K562 (cell line): ENCODE results near the gene ARMC8. TPM values are rescaled to one million over a fixed set of nuclear protein-coding genes. Genes with fewer than 3 reads are reported as not detected.
A peak's percentile ranks its signal among the peaks of the same experiment; 100 is the strongest.

Experiments used
- JUN ChIP-seq, 2 experiments: sonication (generic) in 1 of 2; formaldehyde crosslinking in 1 of 2; IDR thresholded peaks; 2 replicates each; pipeline versions ENCODE4 v1.6.1 to v1.8.0; 2012 to 2022; ENCODE audit warnings: borderline replicate concordance in 2 of 2, mild to moderate bottlenecking in 2 of 2, improper control_type of control experiment in 1 of 2, low read depth in 1 of 2, low read length in 1 of 2, missing genetic modification reagents in 1 of 2
- MEF2A ChIP-seq: IDR thresholded peaks from 2 replicates; pipeline ENCODE4 v1.6.1; 2011; ENCODE audit warnings: low read depth, mild to moderate bottlenecking, low read length, moderate library complexity; ENCODE audit not compliant: control insufficient read depth
- NEUROD1 ChIP-seq: fragments of 150-350 bp; IDR thresholded peaks from 2 replicates; pipeline ENCODE4 v1.6.1; 2014; ENCODE audit warnings: borderline replicate concordance, low read length, low read depth; ENCODE audit not compliant: partially characterized antibody
- NFXL1 ChIP-seq: fragments of 450-650 bp; formaldehyde crosslinking; IDR thresholded peaks from 2 replicates; pipeline ENCODE4 v1.4.0; 2021; ENCODE audit warnings: mild to moderate bottlenecking
- NR4A1 ChIP-seq, 2 experiments: fragments of 250-450 bp in 1 of 2; fragments of 450-650 bp in 1 of 2; sonication (Bioruptor Pico) in 1 of 2; IDR thresholded peaks; 2 replicates each; pipeline versions ENCODE4 v1.4.0 to v1.6.1; 2016 to 2020; ENCODE audit warnings: mild to moderate bottlenecking in 2 of 2, missing compliant biosample characterization in 1 of 2, missing genetic modification characterization in 1 of 2, moderate library complexity in 1 of 2
- POLR2B ChIP-seq: fragments of 450-650 bp; IDR thresholded peaks from 2 replicates; pipeline ENCODE4 v1.6.1; 2018; ENCODE audit warnings: low read depth; ENCODE audit not compliant: partially characterized antibody
- RAD51 ChIP-seq: fragments of 450-650 bp; IDR thresholded peaks from 2 replicates; pipeline ENCODE4 v1.7.1; 2016; ENCODE audit warnings: low read depth, mild to moderate bottlenecking, borderline replicate concordance
- TOE1 ChIP-seq, 2 experiments: fragments of 450-650 bp in 1 of 2; sonication (generic) in 1 of 2; formaldehyde crosslinking in 1 of 2; IDR thresholded peaks; 2 replicates each; pipeline versions ENCODE4 v1.7.1 to v1.8.0; 2016 to 2022; ENCODE audit warnings: borderline replicate concordance in 2 of 2, mild to moderate bottlenecking in 2 of 2, antibody characterized with exemption in 1 of 2, inconsistent platforms in 1 of 2, low read depth in 1 of 2, missing genetic modification reagents in 1 of 2, moderate library complexity in 1 of 2
- ZBTB1 ChIP-seq: sonication (generic); formaldehyde crosslinking; IDR thresholded peaks from 2 replicates; pipeline ENCODE4 v1.8.1; 2023; ENCODE audit warnings: missing genetic modification reagents, low read depth, mild to moderate bottlenecking, borderline replicate concordance
- ZNF217 ChIP-seq: sonication (generic); formaldehyde crosslinking; IDR thresholded peaks from 2 replicates; pipeline ENCODE4 v1.8.0; 2022; ENCODE audit warnings: mild to moderate bottlenecking, missing genetic modification reagents
- ZNF24 ChIP-seq: fragments of 450-650 bp; IDR thresholded peaks from 2 replicates; pipeline ENCODE4 v1.6.1; 2016
- ZNF3 ChIP-seq: fragments of 250-450 bp; sonication (Bioruptor Pico); IDR thresholded peaks from 2 replicates; pipeline ENCODE4 v1.5.0; 2021; ENCODE audit warnings: mild to moderate bottlenecking, moderate library complexity
- polyA plus RNA-seq, 8 experiments: library from polyadenylated mRNA; depleted of rRNA in 4 of 8; stranded (reverse) in 5 of 8; unstranded in 3 of 8; fragments of >200 nt; fragmentation: Nextera tagmentation in 2 of 8; fragmentation: Illumina TruSeq in 1 of 8; extraction: Ambion mirVana in 2 of 8; extraction: Trizol in 1 of 8; gene quantifications; 2 replicates each; pipeline versions ENCODE4 v1.2.1 to v1.2.3, GENCODE V29; 2011 to 2014; ENCODE audit warnings: inconsistent platforms in 1 of 8, missing spikeins in 1 of 8
- total RNA-seq, 7 experiments: library from RNA; depleted of rRNA in 6 of 7; stranded (reverse); fragments of >200 nt in 6 of 7; fragmentation: Illumina TruSeq in 2 of 7; extraction: Trizol in 2 of 7; gene quantifications; 2 replicates each; pipeline versions ENCODE4 v1.2.1 to v1.2.3, GENCODE V29; 2011 to 2021; ENCODE audit warnings: low replicate concordance in 1 of 7
- TF ChIP-seq, protein P1 (sequence below): sonication (generic); formaldehyde crosslinking; IDR thresholded peaks from 2 replicates; pipeline ENCODE4 v1.8.0; 2022; ENCODE audit warnings: missing genetic modification reagents, mild to moderate bottlenecking, borderline replicate concordance
- TF ChIP-seq, protein P2 (sequence below): fragments of 450-650 bp; IDR thresholded peaks from 2 replicates; pipeline ENCODE4 v1.6.1; 2016; ENCODE audit warnings: mild to moderate bottlenecking
- TF ChIP-seq, protein P3 (sequence below): fragments of 450-650 bp; IDR thresholded peaks from 2 replicates; pipeline ENCODE4 v1.6.1; 2017; ENCODE audit warnings: antibody characterized with exemption
- TF ChIP-seq, protein P4 (sequence below): sonication (generic); formaldehyde crosslinking; IDR thresholded peaks from 2 replicates; pipeline ENCODE4 v1.8.1; 2023; ENCODE audit warnings: missing genetic modification reagents, mild to moderate bottlenecking, borderline replicate concordance

The ARMC8 gene
- total and polyA plus RNA-seq, 9 of the 15 experiments (the other 6 are each of a cell fraction or from before 2014, with no cell fraction given), result 22.4 to 76.1 (median 37.3) TPM

DNA sequence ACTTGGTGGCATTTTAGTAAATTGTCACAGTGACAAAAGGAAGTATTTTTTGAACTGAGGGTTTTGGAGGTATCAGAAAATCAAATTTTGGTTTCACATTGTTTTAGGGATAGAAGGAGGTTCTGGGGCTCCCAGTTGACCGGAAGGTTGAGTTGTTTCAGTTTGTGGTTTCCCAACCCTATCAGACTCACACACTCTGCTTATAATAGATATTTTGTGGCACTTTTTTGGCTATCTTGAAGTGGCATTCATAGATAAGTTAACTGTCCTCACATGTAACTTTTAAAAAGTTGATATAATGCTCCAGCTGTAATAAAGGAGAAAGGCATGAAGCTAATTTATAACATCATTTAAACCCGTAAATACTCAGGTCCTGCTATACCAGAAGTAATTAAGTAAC is 12.8 kb downstream of the ARMC8 start (continued):
- TF ChIP-seq ZNF217 (CRISPR knock-in tag) (no peak), ZNF3 (CRISPR knock-in tag) (no peak), ZNF24 (no peak), NEUROD1 (peak; percentile 44), RAD51 (no peak), TOE1 (IDR thresholded peaks at IDR 0.05; ENCODE audit: borderline replicate concordance) (no peak), TOE1 (CRISPR knock-in tag; IDR thresholded peaks at IDR 0.05; ENCODE audit: borderline replicate concordance, low read depth) (no peak), MEF2A (peak; percentile 58), POLR2B (no peak), NR4A1 (CRISPR knock-in tag; IDR thresholded peaks at IDR 0.05) (no peak), NR4A1 (tag; IDR thresholded peaks at IDR 0.05) (no peak), JUN (IDR thresholded peaks at IDR 0.05; ENCODE audit: borderline replicate concordance, low read depth, low read length) (no peak), JUN (CRISPR knock-in tag; IDR thresholded peaks at IDR 0.05; ENCODE audit: borderline replicate concordance) (no peak), NFXL1 (no peak), ZBTB1 (CRISPR knock-in tag) (no peak)
- TF ChIP-seq, protein P1, sequence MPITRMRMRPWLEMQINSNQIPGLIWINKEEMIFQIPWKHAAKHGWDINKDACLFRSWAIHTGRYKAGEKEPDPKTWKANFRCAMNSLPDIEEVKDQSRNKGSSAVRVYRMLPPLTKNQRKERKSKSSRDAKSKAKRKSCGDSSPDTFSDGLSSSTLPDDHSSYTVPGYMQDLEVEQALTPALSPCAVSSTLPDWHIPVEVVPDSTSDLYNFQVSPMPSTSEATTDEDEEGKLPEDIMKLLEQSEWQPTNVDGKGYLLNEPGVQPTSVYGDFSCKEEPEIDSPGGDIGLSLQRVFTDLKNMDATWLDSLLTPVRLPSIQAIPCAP (CRISPR knock-in tag), result no peak
- TF ChIP-seq, protein P2, sequence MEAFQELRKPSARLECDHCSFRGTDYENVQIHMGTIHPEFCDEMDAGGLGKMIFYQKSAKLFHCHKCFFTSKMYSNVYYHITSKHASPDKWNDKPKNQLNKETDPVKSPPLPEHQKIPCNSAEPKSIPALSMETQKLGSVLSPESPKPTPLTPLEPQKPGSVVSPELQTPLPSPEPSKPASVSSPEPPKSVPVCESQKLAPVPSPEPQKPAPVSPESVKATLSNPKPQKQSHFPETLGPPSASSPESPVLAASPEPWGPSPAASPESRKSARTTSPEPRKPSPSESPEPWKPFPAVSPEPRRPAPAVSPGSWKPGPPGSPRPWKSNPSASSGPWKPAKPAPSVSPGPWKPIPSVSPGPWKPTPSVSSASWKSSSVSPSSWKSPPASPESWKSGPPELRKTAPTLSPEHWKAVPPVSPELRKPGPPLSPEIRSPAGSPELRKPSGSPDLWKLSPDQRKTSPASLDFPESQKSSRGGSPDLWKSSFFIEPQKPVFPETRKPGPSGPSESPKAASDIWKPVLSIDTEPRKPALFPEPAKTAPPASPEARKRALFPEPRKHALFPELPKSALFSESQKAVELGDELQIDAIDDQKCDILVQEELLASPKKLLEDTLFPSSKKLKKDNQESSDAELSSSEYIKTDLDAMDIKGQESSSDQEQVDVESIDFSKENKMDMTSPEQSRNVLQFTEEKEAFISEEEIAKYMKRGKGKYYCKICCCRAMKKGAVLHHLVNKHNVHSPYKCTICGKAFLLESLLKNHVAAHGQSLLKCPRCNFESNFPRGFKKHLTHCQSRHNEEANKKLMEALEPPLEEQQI, result peak; percentile 47; the same call in 1 of the 2 replicates
- TF ChIP-seq, protein P3, sequence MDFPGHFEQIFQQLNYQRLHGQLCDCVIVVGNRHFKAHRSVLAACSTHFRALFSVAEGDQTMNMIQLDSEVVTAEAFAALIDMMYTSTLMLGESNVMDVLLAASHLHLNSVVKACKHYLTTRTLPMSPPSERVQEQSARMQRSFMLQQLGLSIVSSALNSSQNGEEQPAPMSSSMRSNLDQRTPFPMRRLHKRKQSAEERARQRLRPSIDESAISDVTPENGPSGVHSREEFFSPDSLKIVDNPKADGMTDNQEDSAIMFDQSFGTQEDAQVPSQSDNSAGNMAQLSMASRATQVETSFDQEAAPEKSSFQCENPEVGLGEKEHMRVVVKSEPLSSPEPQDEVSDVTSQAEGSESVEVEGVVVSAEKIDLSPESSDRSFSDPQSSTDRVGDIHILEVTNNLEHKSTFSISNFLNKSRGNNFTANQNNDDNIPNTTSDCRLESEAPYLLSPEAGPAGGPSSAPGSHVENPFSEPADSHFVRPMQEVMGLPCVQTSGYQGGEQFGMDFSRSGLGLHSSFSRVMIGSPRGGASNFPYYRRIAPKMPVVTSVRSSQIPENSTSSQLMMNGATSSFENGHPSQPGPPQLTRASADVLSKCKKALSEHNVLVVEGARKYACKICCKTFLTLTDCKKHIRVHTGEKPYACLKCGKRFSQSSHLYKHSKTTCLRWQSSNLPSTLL, result no peak
- TF ChIP-seq, protein P4, sequence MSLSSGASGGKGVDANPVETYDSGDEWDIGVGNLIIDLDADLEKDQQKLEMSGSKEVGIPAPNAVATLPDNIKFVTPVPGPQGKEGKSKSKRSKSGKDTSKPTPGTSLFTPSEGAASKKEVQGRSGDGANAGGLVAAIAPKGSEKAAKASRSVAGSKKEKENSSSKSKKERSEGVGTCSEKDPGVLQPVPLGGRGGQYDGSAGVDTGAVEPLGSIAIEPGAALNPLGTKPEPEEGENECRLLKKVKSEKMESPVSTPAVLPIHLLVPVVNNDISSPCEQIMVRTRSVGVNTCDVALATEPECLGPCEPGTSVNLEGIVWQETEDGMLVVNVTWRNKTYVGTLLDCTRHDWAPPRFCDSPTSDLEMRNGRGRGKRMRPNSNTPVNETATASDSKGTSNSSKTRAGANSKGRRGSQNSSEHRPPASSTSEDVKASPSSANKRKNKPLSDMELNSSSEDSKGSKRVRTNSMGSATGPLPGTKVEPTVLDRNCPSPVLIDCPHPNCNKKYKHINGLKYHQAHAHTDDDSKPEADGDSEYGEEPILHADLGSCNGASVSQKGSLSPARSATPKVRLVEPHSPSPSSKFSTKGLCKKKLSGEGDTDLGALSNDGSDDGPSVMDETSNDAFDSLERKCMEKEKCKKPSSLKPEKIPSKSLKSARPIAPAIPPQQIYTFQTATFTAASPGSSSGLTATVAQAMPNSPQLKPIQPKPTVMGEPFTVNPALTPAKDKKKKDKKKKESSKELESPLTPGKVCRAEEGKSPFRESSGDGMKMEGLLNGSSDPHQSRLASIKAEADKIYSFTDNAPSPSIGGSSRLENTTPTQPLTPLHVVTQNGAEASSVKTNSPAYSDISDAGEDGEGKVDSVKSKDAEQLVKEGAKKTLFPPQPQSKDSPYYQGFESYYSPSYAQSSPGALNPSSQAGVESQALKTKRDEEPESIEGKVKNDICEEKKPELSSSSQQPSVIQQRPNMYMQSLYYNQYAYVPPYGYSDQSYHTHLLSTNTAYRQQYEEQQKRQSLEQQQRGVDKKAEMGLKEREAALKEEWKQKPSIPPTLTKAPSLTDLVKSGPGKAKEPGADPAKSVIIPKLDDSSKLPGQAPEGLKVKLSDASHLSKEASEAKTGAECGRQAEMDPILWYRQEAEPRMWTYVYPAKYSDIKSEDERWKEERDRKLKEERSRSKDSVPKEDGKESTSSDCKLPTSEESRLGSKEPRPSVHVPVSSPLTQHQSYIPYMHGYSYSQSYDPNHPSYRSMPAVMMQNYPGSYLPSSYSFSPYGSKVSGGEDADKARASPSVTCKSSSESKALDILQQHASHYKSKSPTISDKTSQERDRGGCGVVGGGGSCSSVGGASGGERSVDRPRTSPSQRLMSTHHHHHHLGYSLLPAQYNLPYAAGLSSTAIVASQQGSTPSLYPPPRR, result no peak
